Gastroesophageal sphincter (tissue), 4 donors: ENCODE data around the gene TNC. TPM values are rescaled to one million over a fixed set of nuclear protein-coding genes. Genes with fewer than 3 reads are reported as not detected.

Experiments
- ATAC-seq: fragments of 150-250 bp; one replicate; pipeline ENCODE4 v1.9.1; 2016; ENCODE audit warnings: mild to moderate bottlenecking, moderate library complexity
- H3K27ac ChIP-seq, 4 donors: fragments of 200-600 bp; sonication (generic) in 3 of 4; 1 replicate in 3 of 4; 2 replicates in 1 of 4; pipeline ENCODE4 v1.5.1; 2016 to 2019
- H3K27me3 ChIP-seq: fragments of 200-600 bp; sonication (generic); one replicate; pipeline ENCODE4 v1.5.1; 2019
- H3K36me3 ChIP-seq, 2 donors: fragments of 200-600 bp; sonication (generic); one replicate each; pipeline ENCODE4 v1.5.1; 2019; ENCODE audit warnings: control low read depth in 1 of 2
- H3K4me1 ChIP-seq, 3 donors: fragments of 200-600 bp; sonication (generic); 1 replicate in 2 of 3; 2 replicates in 1 of 3; pipeline ENCODE4 v1.5.1; 2016 to 2019; ENCODE audit warnings: control low read depth in 2 of 3
- H3K4me3 ChIP-seq, 2 donors: fragments of 200-600 bp; sonication (generic); one replicate each; pipeline ENCODE4 v1.5.1; 2019; ENCODE audit warnings: mild to moderate bottlenecking in 1 of 2, moderate library complexity in 1 of 2
- H3K9me3 ChIP-seq, 3 donors: fragments of 200-600 bp; sonication (generic); one replicate each; pipeline ENCODE4 v1.5.1; 2017 to 2019; ENCODE audit warnings: control low read depth in 2 of 3
- EP300 ChIP-seq: sonication (generic); formaldehyde crosslinking; IDR thresholded peaks from one replicate; pipeline ENCODE4 v1.6.1; 2017; ENCODE audit warnings: antibody characterized with exemption, mild to moderate bottlenecking
- POLR2A ChIP-seq, 2 donors: fragments of 450-650 bp; IDR thresholded peaks; one replicate each; pipeline ENCODE4 v1.6.1; 2017; ENCODE audit warnings: antibody characterized with exemption in 2 of 2, mild to moderate bottlenecking in 2 of 2, moderate library complexity in 1 of 2
- POLR2AphosphoS5 ChIP-seq: sonication (generic); formaldehyde crosslinking; IDR thresholded peaks from one replicate; pipeline ENCODE4 v1.6.1; 2017; ENCODE audit warnings: antibody characterized with exemption
- WGBS, 2 donors: methylation state at CpG; one replicate each; pipeline ENCODE4 v1.1.5; 2018; ENCODE audit warnings: low coverage in 1 of 2; 5-methylcytosine and 5-hydroxymethylcytosine counted together
- total RNA-seq, 4 donors: library from RNA; depleted of rRNA; stranded (reverse); fragments of >200 nt; gene quantifications; one replicate each; pipeline ENCODE4 v1.1.0, GENCODE V29; 2016
- TF ChIP-seq, protein P1 (sequence below), 4 experiments: fragments of 200-600 bp in 2 of 4; fragments of 450-650 bp in 2 of 4; sonication (generic) in 1 of 4; IDR thresholded peaks; one replicate each; pipeline ENCODE4 v1.5.1; 2017 to 2019; ENCODE audit warnings: antibody characterized with exemption in 4 of 4, mild to moderate bottlenecking in 2 of 4, moderate library complexity in 2 of 4

The TNC gene
- total RNA-seq, 4 donors from 2014 or later, result 194 to 799 (median 466) TPM

DNA sequence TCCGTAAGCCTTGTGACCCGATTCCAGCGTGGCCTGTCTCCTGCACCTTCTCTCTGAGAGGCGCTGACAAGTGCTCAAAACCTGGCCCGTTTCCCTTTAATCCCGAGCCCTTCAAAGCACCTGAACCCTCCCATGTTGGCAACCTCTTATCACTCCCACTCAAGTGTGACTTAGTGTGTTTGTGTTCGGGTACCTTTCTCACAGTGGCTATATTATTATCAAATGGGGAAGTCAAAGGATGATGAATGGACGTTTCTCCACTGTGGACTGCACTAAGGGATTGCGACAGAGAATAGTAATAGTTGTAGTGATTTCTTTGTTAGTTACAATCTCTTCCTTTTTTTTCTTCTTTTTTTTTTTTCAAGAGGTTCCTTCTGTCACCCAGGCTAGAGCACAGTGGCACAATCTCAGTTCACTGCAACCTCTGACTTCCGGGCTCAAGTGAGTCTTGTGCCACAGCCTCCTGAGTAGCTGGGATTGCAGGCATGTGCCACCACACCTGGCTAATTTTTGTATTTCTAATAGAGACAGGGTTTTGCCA, 122.2 kb downstream of the TNC start:
- Histone ChIP-seq H3K4me1 (no peaks in the 10 kb centered on the region), H3K9me3 (no peaks in the 10 kb centered on the region), H3K27me3 (no peaks in the 10 kb centered on the region), H3K4me3 (no peak overlapping the region), H3K27ac (no peak overlapping the region), H3K36me3 (no peaks in the 10 kb centered on the region)
- TF ChIP-seq EP300 (no peak), POLR2A (IDR thresholded peaks at IDR 0.05) (no peak)
- TF ChIP-seq, protein P1, sequence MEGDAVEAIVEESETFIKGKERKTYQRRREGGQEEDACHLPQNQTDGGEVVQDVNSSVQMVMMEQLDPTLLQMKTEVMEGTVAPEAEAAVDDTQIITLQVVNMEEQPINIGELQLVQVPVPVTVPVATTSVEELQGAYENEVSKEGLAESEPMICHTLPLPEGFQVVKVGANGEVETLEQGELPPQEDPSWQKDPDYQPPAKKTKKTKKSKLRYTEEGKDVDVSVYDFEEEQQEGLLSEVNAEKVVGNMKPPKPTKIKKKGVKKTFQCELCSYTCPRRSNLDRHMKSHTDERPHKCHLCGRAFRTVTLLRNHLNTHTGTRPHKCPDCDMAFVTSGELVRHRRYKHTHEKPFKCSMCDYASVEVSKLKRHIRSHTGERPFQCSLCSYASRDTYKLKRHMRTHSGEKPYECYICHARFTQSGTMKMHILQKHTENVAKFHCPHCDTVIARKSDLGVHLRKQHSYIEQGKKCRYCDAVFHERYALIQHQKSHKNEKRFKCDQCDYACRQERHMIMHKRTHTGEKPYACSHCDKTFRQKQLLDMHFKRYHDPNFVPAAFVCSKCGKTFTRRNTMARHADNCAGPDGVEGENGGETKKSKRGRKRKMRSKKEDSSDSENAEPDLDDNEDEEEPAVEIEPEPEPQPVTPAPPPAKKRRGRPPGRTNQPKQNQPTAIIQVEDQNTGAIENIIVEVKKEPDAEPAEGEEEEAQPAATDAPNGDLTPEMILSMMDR (IDR thresholded peaks at IDR 0.05), result no peak
- 58 to 70% methylated on average over 7 to 9 of the region's 10 CpGs for WGBS, 2 donors
- peak; percentile 31 for ATAC-seq

DNA sequence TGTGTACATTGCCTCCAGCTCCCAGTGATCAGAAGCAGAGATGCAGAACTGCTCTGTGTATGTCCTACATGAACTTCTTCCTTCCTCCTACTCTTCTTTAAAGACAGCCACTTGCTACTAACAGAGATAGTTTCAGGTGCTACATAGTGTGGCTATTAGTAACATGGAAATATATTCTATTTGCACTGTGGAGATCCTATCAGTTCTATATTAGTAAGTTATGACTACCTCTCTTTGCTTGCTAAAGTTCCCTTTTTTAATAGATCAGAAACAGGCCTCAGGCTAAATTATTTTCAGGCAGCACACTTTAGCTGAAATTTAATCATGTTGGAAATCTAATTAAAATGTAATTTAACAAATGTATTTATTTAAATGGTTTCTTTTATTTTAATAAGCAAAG, 123.2 kb downstream of the TNC start:
- ATAC-seq, result no peak
- no peak for TF ChIP-seq POLR2A (IDR thresholded peaks at IDR 0.05)
- TF ChIP-seq, protein P1 (IDR thresholded peaks at IDR 0.05), result no peak
- TF ChIP-seq EP300, result no peak
- no peak for TF ChIP-seq POLR2AphosphoS5
- no peaks in the 10 kb centered on the region for H3K4me1 ChIP-seq
- no peaks in the 10 kb centered on the region for H3K27me3 ChIP-seq
- H3K9me3 ChIP-seq, result no peaks in the 10 kb centered on the region
- H3K4me3 ChIP-seq, result no peak overlapping the region
- H3K27ac ChIP-seq, result no peak overlapping the region
- H3K36me3 ChIP-seq, result no peaks in the 10 kb centered on the region

DNA sequence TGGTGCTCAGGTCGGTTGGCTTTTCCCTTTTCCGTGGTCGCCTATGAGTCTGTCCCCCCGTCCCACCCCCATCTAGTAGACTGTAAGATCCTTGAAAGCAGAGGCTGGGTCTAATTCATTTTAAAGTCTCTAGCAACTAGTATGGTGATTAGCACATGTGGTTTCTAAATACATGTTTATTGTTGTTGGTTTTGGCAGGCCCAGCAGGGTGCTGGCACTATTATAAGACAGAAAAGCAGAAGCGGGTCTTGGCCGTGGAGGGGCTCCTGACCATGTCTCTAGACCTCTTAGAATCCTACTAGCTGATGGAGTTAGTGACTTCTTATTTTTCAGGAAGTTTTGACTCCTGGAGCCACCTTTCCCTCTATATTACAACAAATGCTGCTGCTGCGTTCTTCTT, 126.1 kb downstream of the TNC start:
- ATAC-seq, result no peak
- Histone ChIP-seq H3K27ac (no peak overlapping the region), H3K9me3 (no peaks in the 10 kb centered on the region), H3K4me1 (no peaks in the 10 kb centered on the region), H3K36me3 (no peaks in the 10 kb centered on the region), H3K4me3 (no peak overlapping the region), H3K27me3 (no peaks in the 10 kb centered on the region)
- WGBS, 2 donors, result 74 to 87% methylated on average over 4 to 5 of the region's 7 CpGs
- TF ChIP-seq POLR2A (IDR thresholded peaks at IDR 0.05), result no peak
- TF ChIP-seq, protein P1 (IDR thresholded peaks at IDR 0.05), result no peak
- TF ChIP-seq EP300, result no peak
- TF ChIP-seq POLR2AphosphoS5, result no peak

DNA sequence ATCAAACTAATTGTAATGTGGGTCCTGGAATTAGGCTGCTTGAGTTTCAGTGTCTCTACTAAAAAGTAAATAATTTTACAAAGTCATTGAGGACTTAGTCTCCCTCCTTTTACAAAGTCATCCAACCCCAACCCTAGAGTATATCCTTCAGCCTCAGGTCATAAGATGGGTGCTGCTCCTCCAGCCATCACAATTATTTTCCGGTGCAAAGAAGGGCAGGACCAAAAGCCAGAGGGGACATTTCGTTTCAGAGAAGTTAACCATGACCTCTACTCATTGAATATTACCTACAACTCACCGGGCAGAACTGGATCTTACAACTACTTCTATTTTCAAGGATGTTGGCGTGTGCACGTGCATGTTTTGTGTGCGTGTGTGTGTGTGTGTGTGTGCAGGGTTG, 127.1 kb downstream of the TNC start:
- Histone ChIP-seq H3K36me3 (no peaks in the 10 kb centered on the region), H3K4me1 (no peaks in the 10 kb centered on the region), H3K9me3 (no peaks in the 10 kb centered on the region), H3K4me3 (no peak overlapping the region), H3K27ac (no peak overlapping the region), H3K27me3 (no peaks in the 10 kb centered on the region)
- 83 to 85% methylated on average over 5 to 6 of the region's 6 CpGs for WGBS, 2 donors
- TF ChIP-seq, protein P1 (IDR thresholded peaks at IDR 0.05), result no peak
- no peak for TF ChIP-seq POLR2AphosphoS5
- no peak for TF ChIP-seq POLR2A (IDR thresholded peaks at IDR 0.05)
- no peak for TF ChIP-seq EP300
- no peak for ATAC-seq

DNA sequence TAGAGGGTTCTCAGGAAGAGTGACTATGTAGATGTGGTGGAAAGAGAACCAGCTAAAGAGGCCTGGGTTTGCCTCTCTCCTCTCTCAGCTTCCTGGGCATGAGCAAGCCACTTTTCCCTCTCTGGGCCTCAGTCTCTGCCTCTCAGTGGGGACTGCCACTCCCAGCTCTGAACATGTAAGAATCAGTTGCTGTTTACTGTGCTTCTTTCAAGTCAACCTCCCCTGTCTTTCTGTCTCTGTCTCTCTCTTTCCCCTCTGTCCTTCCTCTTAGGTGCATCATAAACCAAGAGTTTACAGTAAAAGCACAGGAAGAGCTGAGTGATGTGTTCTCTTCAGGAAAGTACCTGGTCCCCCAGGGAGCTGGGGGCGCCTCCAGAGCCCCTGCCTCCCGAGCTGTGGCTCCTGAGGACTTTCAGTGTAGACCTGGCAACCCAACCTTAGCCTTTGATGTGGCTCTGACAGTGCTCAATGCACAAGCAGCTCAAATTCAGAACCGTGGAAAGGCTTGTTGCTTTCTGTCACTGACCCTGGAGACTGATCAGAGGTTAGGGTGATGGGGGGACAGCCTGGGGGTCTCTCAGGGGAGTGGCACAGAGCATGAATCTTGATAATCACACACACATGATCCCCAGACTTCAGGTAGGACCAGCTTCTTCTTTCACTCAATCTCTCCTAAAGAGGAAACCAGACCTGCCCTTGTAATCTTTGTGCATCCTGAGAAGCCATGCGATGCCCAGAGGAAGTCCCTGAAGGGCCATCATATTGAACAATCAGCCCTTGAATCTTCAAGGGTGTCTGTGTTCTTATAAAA, 128.2 kb downstream of the TNC start:
- no peak overlapping the region for H3K4me3 ChIP-seq
- 44 to 100% methylated on average over 1 to 3 of the region's 4 CpGs for WGBS, 2 donors
- no peak for ATAC-seq
- no peak for TF ChIP-seq POLR2A (IDR thresholded peaks at IDR 0.05)
- TF ChIP-seq EP300, result no peak
- no peak for TF ChIP-seq POLR2AphosphoS5
- TF ChIP-seq, protein P1 (IDR thresholded peaks at IDR 0.05), result no peak
- no peaks in the 10 kb centered on the region for H3K4me1 ChIP-seq
- no peaks in the 10 kb centered on the region for H3K9me3 ChIP-seq
- no peaks in the 10 kb centered on the region for H3K36me3 ChIP-seq
- H3K27ac ChIP-seq, result no peak overlapping the region
- no peaks in the 10 kb centered on the region for H3K27me3 ChIP-seq
